PFSK-1 (cell line): ENCODE data around the gene TAF3.

Experiments
- FOXP2 ChIP-seq: optimal IDR thresholded peaks from 2 replicates; pipeline ENCODE3; 2011; ENCODE audit warnings: borderline replicate concordance, control low read depth, inconsistent platforms; ENCODE audit not compliant: insufficient read depth; ENCODE audit errors: extremely low read length, extremely low read depth
- POLR2AphosphoS5 ChIP-seq: IDR thresholded peaks from 2 replicates; pipeline ENCODE4 v1.6.1; 2012; ENCODE audit warnings: low read depth, mild to moderate bottlenecking, control low read depth, low read length, moderate library complexity
- REST ChIP-seq, 2 experiments: IDR thresholded peaks; 2 replicates each; pipeline versions ENCODE4 v1.6.1 to v1.8.0; 2011 to 2012; ENCODE audit warnings: low read depth in 2 of 2, low read length in 2 of 2, control low read depth in 1 of 2, inconsistent platforms in 1 of 2, mild to moderate bottlenecking in 1 of 2, moderate library complexity in 1 of 2; ENCODE audit not compliant: insufficient read depth in 1 of 2
- SIN3A ChIP-seq: IDR thresholded peaks from 2 replicates; pipeline ENCODE4 v1.6.1; 2012; ENCODE audit warnings: mild to moderate bottlenecking, low read length, moderate library complexity, borderline replicate concordance; ENCODE audit not compliant: insufficient read depth
- TAF1 ChIP-seq: IDR thresholded peaks from 2 replicates; pipeline ENCODE4 v1.6.1; 2012; ENCODE audit warnings: low read length, control low read depth, borderline replicate concordance; ENCODE audit not compliant: insufficient read depth

Gene TAF3

GRCh38 chr10:7829289-7829834 lies 11.1 kb downstream of the TAF3 start:
- no peak for TF ChIP-seq POLR2AphosphoS5
- no peak for TF ChIP-seq REST (IDR thresholded peaks at IDR 0.05; ENCODE audit: insufficient read depth in 1 of 2, low read depth in 2 of 2, low read length in 2 of 2)
- TF ChIP-seq FOXP2 = no peak
- no peak for TF ChIP-seq SIN3A
- TF ChIP-seq TAF1 = no peak

- TF ChIP-seq REST (IDR thresholded peaks at IDR 0.05; ENCODE audit: insufficient read depth in 1 of 2, low read depth in 2 of 2, low read length in 2 of 2) (no peak), POLR2AphosphoS5 (no peak), SIN3A (no peak), FOXP2 (no peak), TAF1 (no peak)
Measured at GRCh38 chr10:7832060-7832459, 13.8 kb downstream of the TAF3 start.

- no peak for TF ChIP-seq REST (IDR thresholded peaks at IDR 0.05; ENCODE audit: insufficient read depth in 1 of 2, low read depth in 2 of 2, low read length in 2 of 2)
- no peak for TF ChIP-seq POLR2AphosphoS5
- TF ChIP-seq TAF1 = no peak
- TF ChIP-seq SIN3A = no peak
- no peak for TF ChIP-seq FOXP2
Measured at GRCh38 chr10:7833210-7833609, 14.9 kb downstream of the TAF3 start.

GRCh38 chr10:7834262-7834661 lies 16.0 kb downstream of the TAF3 start:
- TF ChIP-seq FOXP2 = no peak
- no peak for TF ChIP-seq POLR2AphosphoS5
- no peak for TF ChIP-seq TAF1
- TF ChIP-seq REST (IDR thresholded peaks at IDR 0.05; ENCODE audit: insufficient read depth in 1 of 2, low read depth in 2 of 2, low read length in 2 of 2) = no peak
- TF ChIP-seq SIN3A = no peak

DNA sequence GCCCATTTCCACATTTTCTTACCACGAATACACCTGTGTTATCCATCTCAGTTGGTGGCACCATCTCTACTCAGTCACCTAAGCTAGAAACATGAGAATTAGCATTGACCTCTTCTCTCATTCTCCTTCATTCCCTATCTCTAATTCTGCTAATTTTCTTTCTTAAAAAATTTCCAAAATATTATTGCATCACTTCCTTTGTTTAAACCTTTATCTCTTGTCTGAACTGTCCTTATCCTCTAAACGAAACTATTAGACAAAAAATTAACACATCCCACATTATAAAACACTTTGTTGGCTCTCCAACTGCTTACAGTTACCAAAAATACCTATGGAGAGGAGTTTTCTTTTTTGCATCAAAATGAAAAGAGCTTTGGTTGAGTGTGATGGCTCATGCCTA lies 18.3 kb downstream of the TAF3 start:
- TF ChIP-seq REST (IDR thresholded peaks at IDR 0.05; ENCODE audit: insufficient read depth in 1 of 2, low read depth in 2 of 2, low read length in 2 of 2) = no peak
- TF ChIP-seq SIN3A = no peak
- no peak for TF ChIP-seq POLR2AphosphoS5
- no peak for TF ChIP-seq TAF1
- TF ChIP-seq FOXP2 = no peak
